22Rv1 (cell line): ENCODE results near the gene RAET1G.
"Not testable (repeated sequence)": the region's sequence is repeated elsewhere in the genome, so short reads cannot be mapped to it uniquely, and the experiment has no call there.

Experiments
- H3K27ac ChIP-seq: fragments of 450-650 bp; 2 replicates; pipeline ENCODE4 v1.5.1; 2017
- ZFX ChIP-seq: fragments of 450-650 bp; IDR thresholded peaks from 2 replicates; pipeline ENCODE4 v1.6.1; 2017; ENCODE audit warnings: antibody characterized with exemption, borderline replicate concordance
- TF ChIP-seq, protein P1 (sequence below): fragments of 450-650 bp; IDR thresholded peaks from 2 replicates; pipeline ENCODE4 v1.5.1; 2017; ENCODE audit warnings: mild to moderate bottlenecking

The RAET1G gene

GRCh38 chr6:149941583-149942460, 18.9 kb upstream of the RAET1G start, which contains the start of gene ULBP2:
Gene ULBP2, plus strand, starts transcription at chr6:149942014. Its CDS starts 59 bp downstream, at chr6:149942073.
- TF ChIP-seq ZFX, result no peak
- TF ChIP-seq, protein P1, sequence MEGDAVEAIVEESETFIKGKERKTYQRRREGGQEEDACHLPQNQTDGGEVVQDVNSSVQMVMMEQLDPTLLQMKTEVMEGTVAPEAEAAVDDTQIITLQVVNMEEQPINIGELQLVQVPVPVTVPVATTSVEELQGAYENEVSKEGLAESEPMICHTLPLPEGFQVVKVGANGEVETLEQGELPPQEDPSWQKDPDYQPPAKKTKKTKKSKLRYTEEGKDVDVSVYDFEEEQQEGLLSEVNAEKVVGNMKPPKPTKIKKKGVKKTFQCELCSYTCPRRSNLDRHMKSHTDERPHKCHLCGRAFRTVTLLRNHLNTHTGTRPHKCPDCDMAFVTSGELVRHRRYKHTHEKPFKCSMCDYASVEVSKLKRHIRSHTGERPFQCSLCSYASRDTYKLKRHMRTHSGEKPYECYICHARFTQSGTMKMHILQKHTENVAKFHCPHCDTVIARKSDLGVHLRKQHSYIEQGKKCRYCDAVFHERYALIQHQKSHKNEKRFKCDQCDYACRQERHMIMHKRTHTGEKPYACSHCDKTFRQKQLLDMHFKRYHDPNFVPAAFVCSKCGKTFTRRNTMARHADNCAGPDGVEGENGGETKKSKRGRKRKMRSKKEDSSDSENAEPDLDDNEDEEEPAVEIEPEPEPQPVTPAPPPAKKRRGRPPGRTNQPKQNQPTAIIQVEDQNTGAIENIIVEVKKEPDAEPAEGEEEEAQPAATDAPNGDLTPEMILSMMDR, result no peak
- H3K27ac ChIP-seq, result no peak within 1 kb of the TSS

DNA sequence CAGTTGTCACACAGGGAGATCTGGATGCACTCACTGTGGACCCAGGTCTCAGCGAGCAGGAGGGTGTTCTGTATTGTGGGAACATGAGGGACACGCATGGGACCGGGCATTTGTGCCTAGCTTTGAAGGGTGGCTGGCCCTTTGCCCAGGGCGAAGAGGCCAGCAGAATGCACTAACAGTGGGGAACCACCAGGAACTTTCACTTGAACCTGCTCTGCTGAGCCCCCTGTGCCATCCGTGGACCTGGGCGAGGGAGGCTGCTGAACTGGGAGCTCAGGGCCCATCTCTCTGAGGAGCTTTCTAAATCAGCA, 17.7 kb upstream of the RAET1G start:
- no peak overlapping the region for H3K27ac ChIP-seq
- TF ChIP-seq, protein P1, result no peak
- TF ChIP-seq ZFX, result no peak

DNA sequence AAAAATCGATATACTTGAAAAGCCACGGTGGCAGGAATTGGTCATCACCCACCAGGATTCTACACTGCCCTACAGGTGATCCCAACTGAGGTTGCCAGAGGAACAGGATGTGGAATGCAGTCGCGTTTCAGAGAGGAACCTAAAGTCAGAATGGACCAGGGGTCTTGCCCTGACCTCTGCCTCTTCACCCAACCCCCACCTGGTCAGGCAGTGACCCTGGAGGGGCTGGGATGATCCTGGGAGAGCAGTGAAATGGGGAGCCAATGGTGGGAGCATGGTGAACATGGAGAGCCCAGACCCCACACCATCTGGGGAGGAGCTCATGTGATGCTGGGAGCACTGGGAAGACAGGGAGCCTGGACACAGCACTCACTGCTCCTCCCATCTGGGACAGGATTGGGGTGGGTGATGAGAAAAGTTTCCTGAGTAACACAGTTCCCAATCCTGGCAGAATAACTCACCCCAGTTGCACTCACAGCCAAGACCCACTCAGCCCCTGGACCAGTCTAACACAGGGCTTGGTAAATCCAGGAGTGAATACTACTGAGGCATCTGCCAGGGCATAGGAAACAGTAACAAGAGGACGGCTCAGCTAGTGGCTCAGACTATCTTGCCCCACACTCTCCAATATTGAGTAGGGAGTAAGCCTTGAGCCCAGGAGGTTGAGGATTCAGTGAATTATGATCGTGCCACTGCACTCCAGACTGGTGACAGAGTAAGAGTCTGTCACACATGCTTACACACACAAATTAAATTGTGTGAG, 17.2 kb upstream of the RAET1G start:
- H3K27ac ChIP-seq, result no peak overlapping the region
- no peak for TF ChIP-seq ZFX
- TF ChIP-seq, protein P1, result no peak

DNA sequence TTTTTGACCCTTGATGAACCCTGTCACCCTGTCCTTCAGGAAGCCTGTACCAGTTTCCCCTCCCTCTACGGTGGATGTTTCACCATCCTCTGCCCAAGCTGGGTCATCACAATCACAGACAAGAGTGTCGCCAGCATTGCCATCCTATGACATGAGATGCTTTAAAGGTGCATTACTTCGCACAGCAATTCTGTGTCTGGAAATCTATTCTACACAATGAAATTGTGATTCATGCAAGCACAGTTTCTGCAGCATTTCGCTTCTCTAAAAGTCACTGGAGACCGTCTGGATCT, 16.4 kb upstream of the RAET1G start:
- no peak for TF ChIP-seq ZFX
- TF ChIP-seq, protein P1, result no peak
- H3K27ac ChIP-seq, result no peak overlapping the region

DNA sequence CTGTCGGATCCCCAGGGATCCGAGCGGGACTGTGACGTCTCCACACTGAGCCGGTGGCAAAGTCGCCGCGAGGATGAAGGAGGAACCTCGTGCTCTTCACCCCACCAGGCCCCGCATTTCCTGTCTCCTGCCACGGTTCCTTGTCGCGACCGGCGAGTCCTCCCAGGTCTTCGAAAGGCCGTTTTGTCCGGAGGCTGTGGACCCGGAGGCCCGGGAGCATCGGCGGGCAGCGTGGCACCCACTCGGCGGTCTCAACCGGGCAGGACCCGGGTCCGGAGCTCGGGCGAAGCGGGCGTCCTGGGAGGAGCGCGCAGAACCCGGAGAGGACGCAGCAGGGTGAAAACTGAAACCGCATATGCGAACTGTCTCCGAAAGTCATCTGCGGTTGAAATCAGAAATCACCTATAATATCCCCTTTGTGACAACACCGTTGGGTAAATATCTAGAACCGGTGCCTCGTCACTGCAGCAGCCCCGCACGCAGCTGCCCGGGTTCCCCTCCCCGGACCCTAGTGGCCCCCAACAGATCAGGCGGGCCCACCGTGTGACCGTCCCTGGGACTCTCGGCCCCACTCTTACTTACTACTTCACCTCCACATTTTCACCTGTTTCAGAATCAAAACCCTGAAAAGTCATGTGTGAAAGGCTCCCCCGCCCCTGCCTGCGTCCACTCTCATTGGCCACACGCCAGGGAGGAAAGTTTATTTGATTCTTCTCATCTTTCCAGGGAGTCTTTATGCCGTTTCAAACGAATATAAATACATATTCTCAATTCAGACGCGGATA, 15.8 kb upstream of the RAET1G start:
- TF ChIP-seq, protein P1, result no peak
- no peak for TF ChIP-seq ZFX
- no peak overlapping the region for H3K27ac ChIP-seq

GRCh38 chr6:149938013-149938570, 15.2 kb upstream of the RAET1G start:
- not testable (repeated sequence) for H3K27ac ChIP-seq

DNA sequence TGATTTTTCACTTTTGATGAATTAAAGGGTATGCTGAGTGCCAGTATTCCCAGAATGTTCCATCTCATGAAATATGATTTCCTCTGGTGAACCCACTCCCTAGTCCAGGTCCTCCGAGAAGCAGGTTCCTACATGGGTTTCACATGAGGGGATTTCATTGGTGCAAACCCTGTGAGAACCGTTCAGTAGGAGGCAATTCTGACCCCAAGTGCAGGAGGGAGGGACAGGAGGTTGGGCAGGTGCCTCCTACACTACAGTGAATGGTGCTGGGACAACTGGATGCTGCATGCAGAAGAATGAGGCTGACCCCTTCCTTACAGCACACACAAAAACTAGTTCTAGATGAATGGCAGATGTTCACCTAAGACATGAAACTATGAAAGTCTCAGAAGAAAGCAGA, 13.8 kb upstream of the RAET1G start:
- TF ChIP-seq, protein P1, result no peak
- no peak for TF ChIP-seq ZFX
- H3K27ac ChIP-seq, result no peak overlapping the region
